ENCODE measurements around the gene GPR107. TPM values are rescaled to one million over a fixed set of nuclear protein-coding genes. Genes with fewer than 3 reads are reported as not detected.

The GPR107 gene
- total RNA-seq, 2 experiments from 2014 or later = 10.4 to 24.3 TPM

DNA sequence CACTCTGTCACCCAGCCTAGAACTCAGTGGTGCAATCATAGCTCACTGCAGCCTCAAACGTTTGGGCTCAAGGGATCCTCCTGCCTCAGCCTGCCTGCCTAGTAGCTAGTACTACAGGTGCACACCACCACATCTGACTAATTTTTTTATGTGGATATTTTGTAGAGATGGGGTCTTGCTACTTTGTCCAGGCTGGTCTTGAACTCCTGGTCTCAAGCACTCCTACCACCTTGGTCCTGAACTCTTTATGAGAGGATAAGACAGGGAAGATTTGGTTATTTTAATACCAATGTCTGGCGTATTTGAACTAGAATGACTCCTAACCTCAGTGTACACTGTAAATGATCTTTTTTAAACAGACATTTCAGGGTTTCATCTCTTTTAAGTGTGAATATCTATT, 9.0 kb downstream of the GPR107 start:
- Histone ChIP-seq H2AFZ (ENCODE audit: low read length) (no peak overlapping the region), H3K9me2 (ENCODE audit: insufficient read depth, low read length) (no peaks in the 10 kb centered on the region), H3K36me3 (ENCODE audit: insufficient read depth, low read length) (peaks cover 28% of the 10 kb centered on the region; the same call in 1 of the 2 replicates), H3K9me3 (ENCODE audit: low read length) (no peaks in the 10 kb centered on the region), H3K4me3 (ENCODE audit: low read depth, low read length, poor library complexity, severe bottlenecking) (no peak overlapping the region), H3K4me2 (ENCODE audit: low read length) (no peak overlapping the region), H3K4me1 (ENCODE audit: insufficient read depth, low read length, poor library complexity, severe bottlenecking) (peaks cover 11% of the 10 kb centered on the region), H3K79me2 (ENCODE audit: insufficient read depth, low read depth, low read length) (peaks cover 67% of the 10 kb centered on the region), H4K20me1 (ENCODE audit: insufficient read depth, low read length) (no peaks in the 10 kb centered on the region), H3K27ac (ENCODE audit: low read depth, low read length, poor library complexity, severe bottlenecking) (no peak overlapping the region)
- BruUV-seq (replicated peaks) = no TSS peak
- DNase-seq (ENCODE audit: low spot score) = no peak
- POLR2A ChIA-PET = no interaction called here
- intact Hi-C loops (cut with micrococcal nuclease; ENCODE audit: unreplicated experiment) = no loop called here
- no peak for TF ChIP-seq EZH2phosphoT487 (IDR thresholded peaks at IDR 0.05; ENCODE audit: borderline replicate concordance, low read depth, low read length)
- TF ChIP-seq, protein P1, sequence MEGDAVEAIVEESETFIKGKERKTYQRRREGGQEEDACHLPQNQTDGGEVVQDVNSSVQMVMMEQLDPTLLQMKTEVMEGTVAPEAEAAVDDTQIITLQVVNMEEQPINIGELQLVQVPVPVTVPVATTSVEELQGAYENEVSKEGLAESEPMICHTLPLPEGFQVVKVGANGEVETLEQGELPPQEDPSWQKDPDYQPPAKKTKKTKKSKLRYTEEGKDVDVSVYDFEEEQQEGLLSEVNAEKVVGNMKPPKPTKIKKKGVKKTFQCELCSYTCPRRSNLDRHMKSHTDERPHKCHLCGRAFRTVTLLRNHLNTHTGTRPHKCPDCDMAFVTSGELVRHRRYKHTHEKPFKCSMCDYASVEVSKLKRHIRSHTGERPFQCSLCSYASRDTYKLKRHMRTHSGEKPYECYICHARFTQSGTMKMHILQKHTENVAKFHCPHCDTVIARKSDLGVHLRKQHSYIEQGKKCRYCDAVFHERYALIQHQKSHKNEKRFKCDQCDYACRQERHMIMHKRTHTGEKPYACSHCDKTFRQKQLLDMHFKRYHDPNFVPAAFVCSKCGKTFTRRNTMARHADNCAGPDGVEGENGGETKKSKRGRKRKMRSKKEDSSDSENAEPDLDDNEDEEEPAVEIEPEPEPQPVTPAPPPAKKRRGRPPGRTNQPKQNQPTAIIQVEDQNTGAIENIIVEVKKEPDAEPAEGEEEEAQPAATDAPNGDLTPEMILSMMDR (conservative IDR thresholded peaks at IDR 0.05; ENCODE audit: low read length) = no peak
- CTCF ChIA-PET (ENCODE audit: unreplicated experiment) = no interaction called here

DNA sequence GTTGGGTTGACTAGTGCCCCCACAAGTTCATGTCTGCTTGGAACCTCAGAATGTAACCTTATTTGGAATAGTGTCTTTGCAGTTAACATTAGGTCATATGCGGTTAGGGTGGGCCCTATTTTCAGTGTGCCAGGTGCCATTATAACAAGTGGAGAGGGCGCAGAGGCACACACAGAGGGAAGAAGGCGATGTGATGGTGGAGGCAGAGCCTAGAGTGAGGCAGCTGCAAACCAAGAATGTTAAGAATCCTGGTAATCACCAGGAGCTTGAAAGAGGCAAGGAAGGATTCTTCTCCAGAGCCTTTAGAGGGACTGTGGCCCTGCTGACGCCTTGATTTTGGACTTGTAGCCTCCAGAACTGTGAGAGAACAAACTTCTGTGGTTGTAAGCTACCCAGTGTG, 10.9 kb downstream of the GPR107 start:
- H3K4me1 ChIP-seq (ENCODE audit: insufficient read depth, low read length, poor library complexity, severe bottlenecking) = peaks cover 11% of the 10 kb centered on the region
- H2AFZ ChIP-seq (ENCODE audit: low read length) = no peak overlapping the region
- no peak for TF ChIP-seq EZH2phosphoT487 (IDR thresholded peaks at IDR 0.05; ENCODE audit: borderline replicate concordance, low read depth, low read length)
- TF ChIP-seq, protein P1 (conservative IDR thresholded peaks at IDR 0.05; ENCODE audit: low read length) = no peak
- H3K9me3 ChIP-seq (ENCODE audit: low read length) = no peaks in the 10 kb centered on the region
- H3K36me3 ChIP-seq (ENCODE audit: insufficient read depth, low read length) = peaks cover 10% of the 10 kb centered on the region; the same call in 1 of the 2 replicates
- no peaks in the 10 kb centered on the region for H3K9me2 ChIP-seq (ENCODE audit: insufficient read depth, low read length)
- H3K4me2 ChIP-seq (ENCODE audit: low read length) = no peak overlapping the region
- peaks cover 74% of the 10 kb centered on the region for H3K79me2 ChIP-seq (ENCODE audit: insufficient read depth, low read depth, low read length)
- POLR2A ChIA-PET = interaction anchor here (0.6 kb wide), 1 partner anchor 12 kb away, joined by 3 read pairs; no protein-coding TSS in a partner anchor
- H3K4me3 ChIP-seq (ENCODE audit: low read depth, low read length, poor library complexity, severe bottlenecking) = no peak overlapping the region
- intact Hi-C loops (cut with micrococcal nuclease; ENCODE audit: unreplicated experiment) = no loop called here
- H3K27ac ChIP-seq (ENCODE audit: low read depth, low read length, poor library complexity, severe bottlenecking) = no peak overlapping the region
- CTCF ChIA-PET (ENCODE audit: unreplicated experiment) = no interaction called here
- no peak for DNase-seq (ENCODE audit: low spot score)
- BruUV-seq (replicated peaks) = no TSS peak
- H4K20me1 ChIP-seq (ENCODE audit: insufficient read depth, low read length) = no peaks in the 10 kb centered on the region

DNA sequence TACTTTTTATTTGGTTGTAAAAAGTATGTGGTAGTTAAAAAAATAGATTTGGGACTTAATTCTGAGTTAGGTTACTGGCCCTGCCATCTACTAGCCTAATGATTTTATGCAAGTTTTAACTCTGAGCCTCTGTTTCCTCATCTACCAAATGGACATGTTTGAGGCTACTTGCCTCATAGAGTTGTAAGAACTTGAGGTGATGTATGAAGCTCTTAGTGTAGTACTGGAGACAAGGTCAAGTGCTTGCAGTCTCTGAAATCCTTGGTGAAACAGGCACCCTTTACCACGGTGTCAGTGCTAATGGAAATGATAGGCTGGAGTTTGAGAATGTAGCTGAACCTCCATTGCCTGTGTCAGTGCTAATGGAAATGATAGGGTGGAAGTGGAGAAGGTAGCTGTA, 15.3 kb downstream of the GPR107 start:
- DNase-seq (ENCODE audit: low spot score) = no peak
- no peaks in the 10 kb centered on the region for H3K9me2 ChIP-seq (ENCODE audit: insufficient read depth, low read length)
- H3K27ac ChIP-seq (ENCODE audit: low read depth, low read length, poor library complexity, severe bottlenecking) = no peak overlapping the region
- H3K36me3 ChIP-seq (ENCODE audit: insufficient read depth, low read length) = 0 out of 2 replicates have a peak, but pooled peaks cover 3% of the 10 kb centered on the region
- ChIA-PET CTCF (ENCODE audit: unreplicated experiment) (interaction anchor here (1.2 kb wide), 1 partner anchor 11 kb away, joined by 4 read pairs; no protein-coding TSS in a partner anchor), POLR2A (interaction anchor here (1.3 kb wide), 1 partner anchor 16 kb away, joined by 6 read pairs; the partner anchor contains the start of gene GPR107)
- BruUV-seq (replicated peaks) = no TSS peak
- no peaks in the 10 kb centered on the region for H3K9me3 ChIP-seq (ENCODE audit: low read length)
- TF ChIP-seq EZH2phosphoT487 (IDR thresholded peaks at IDR 0.05; ENCODE audit: borderline replicate concordance, low read depth, low read length) = no peak
- TF ChIP-seq, protein P1 (conservative IDR thresholded peaks at IDR 0.05; ENCODE audit: low read length) = no peak
- no peak overlapping the region for H3K4me3 ChIP-seq (ENCODE audit: low read depth, low read length, poor library complexity, severe bottlenecking)
- H3K4me1 ChIP-seq (ENCODE audit: insufficient read depth, low read length, poor library complexity, severe bottlenecking) = no peaks in the 10 kb centered on the region
- no peak overlapping the region for H3K4me2 ChIP-seq (ENCODE audit: low read length)
- H4K20me1 ChIP-seq (ENCODE audit: insufficient read depth, low read length) = no peaks in the 10 kb centered on the region
- no peak overlapping the region for H2AFZ ChIP-seq (ENCODE audit: low read length)
- H3K79me2 ChIP-seq (ENCODE audit: insufficient read depth, low read depth, low read length) = peaks cover 66% of the 10 kb centered on the region; the same call in 1 of the 2 replicates
- intact Hi-C loops (cut with micrococcal nuclease; ENCODE audit: unreplicated experiment) = no loop called here
